H9 (cell line): ENCODE measurements around the gene ZNF660. TPM values are rescaled to one million over a fixed set of nuclear protein-coding genes. Genes with fewer than 3 reads are reported as not detected.
A peak's percentile ranks its signal among the peaks of the same experiment; 100 is the strongest.

ENCODE experiments used
- DNase-seq: peaks from one replicate; pipeline ENCODE4 v3.0.0-alpha.2; 2017
- H2AFZ ChIP-seq: one replicate; pipeline ENCODE4 v1.6.1; 2013; ENCODE audit warnings: mild to moderate bottlenecking, low read length, control low read depth, moderate library complexity
- H2AK5ac ChIP-seq: 2 replicates; pipeline ENCODE4 v1.6.1; 2013; ENCODE audit warnings: low read length, control low read depth, mixed read lengths; ENCODE audit not compliant: insufficient read length
- H2BK120ac ChIP-seq: one replicate; pipeline ENCODE4 v1.6.1; 2013; ENCODE audit warnings: low read depth, mild to moderate bottlenecking, low read length, control low read depth, inconsistent platforms; ENCODE audit not compliant: poor library complexity, severe bottlenecking
- H2BK12ac ChIP-seq: 2 replicates; pipeline ENCODE4 v1.6.1; 2013; ENCODE audit warnings: low read length, control low read depth, mixed read lengths, low read depth; ENCODE audit not compliant: insufficient read length
- H2BK15ac ChIP-seq: 2 replicates; pipeline ENCODE4 v1.6.1; 2013; ENCODE audit warnings: low read depth, low read length, control low read depth
- H2BK20ac ChIP-seq: one replicate; pipeline ENCODE4 v1.6.1; 2013; ENCODE audit warnings: low read depth, mild to moderate bottlenecking, low read length, control low read depth, inconsistent platforms; ENCODE audit not compliant: poor library complexity, severe bottlenecking
- H2BK5ac ChIP-seq: 2 replicates; pipeline ENCODE4 v1.6.1; 2013; ENCODE audit warnings: low read length, control low read depth, mixed read lengths; ENCODE audit not compliant: insufficient read length
- H3K14ac ChIP-seq: 2 replicates; pipeline ENCODE4 v1.6.1; 2013; ENCODE audit warnings: low read length, control low read depth; ENCODE audit not compliant: insufficient read depth
- H3K18ac ChIP-seq: 2 replicates; pipeline ENCODE4 v1.6.1; 2013; ENCODE audit warnings: low read depth, mild to moderate bottlenecking, mixed read lengths, low read length, control low read depth; ENCODE audit not compliant: insufficient read length
- H3K23ac ChIP-seq: 2 replicates; pipeline ENCODE4 v1.6.1; 2013; ENCODE audit warnings: low read length, control low read depth, mixed read lengths, low read depth; ENCODE audit not compliant: insufficient read length
- H3K23me2 ChIP-seq: 2 replicates; pipeline ENCODE4 v1.6.1; 2013; ENCODE audit warnings: low read depth, mild to moderate bottlenecking, mixed read lengths, low read length, control low read depth; ENCODE audit not compliant: insufficient read length, poor library complexity, severe bottlenecking
- H3K27ac ChIP-seq: 2 replicates; pipeline ENCODE4 v1.5.1; 2013; ENCODE audit warnings: low read length, control low read depth, mixed read lengths, low read depth; ENCODE audit not compliant: insufficient read length
- H3K27me3 ChIP-seq: 2 replicates; pipeline ENCODE4 v1.6.1; 2013; ENCODE audit warnings: low read length, control low read depth, inconsistent platforms; ENCODE audit not compliant: insufficient read depth
- H3K4ac ChIP-seq: 2 replicates; pipeline ENCODE4 v1.6.1; 2013; ENCODE audit warnings: low read depth, mild to moderate bottlenecking, control low read depth, inconsistent platforms, low read length, moderate library complexity
- H3K4me1 ChIP-seq: 2 replicates; pipeline ENCODE4 v1.6.1; 2013; ENCODE audit warnings: low read length, control low read depth, inconsistent platforms; ENCODE audit not compliant: insufficient read depth
- H3K4me2 ChIP-seq: 2 replicates; pipeline ENCODE4 v1.6.1; 2013; ENCODE audit warnings: low read length, control low read depth, mixed read lengths; ENCODE audit not compliant: insufficient read length, insufficient read depth
- H3K56ac ChIP-seq: 2 replicates; pipeline ENCODE4 v1.6.1; 2013; ENCODE audit warnings: low read depth, mild to moderate bottlenecking, mixed read lengths, low read length, control low read depth; ENCODE audit not compliant: insufficient read length
- H3K79me1 ChIP-seq: 2 replicates; pipeline ENCODE4 v1.6.1; 2013; ENCODE audit warnings: low read depth, mild to moderate bottlenecking, moderate library complexity, low read length, control low read depth, inconsistent platforms; ENCODE audit not compliant: insufficient read depth, poor library complexity, severe bottlenecking
- H3K79me2 ChIP-seq: 2 replicates; pipeline ENCODE4 v1.6.1; 2013; ENCODE audit warnings: low read length, control low read depth, inconsistent platforms; ENCODE audit not compliant: insufficient read depth
- H3K9ac ChIP-seq: 2 replicates; pipeline ENCODE4 v1.6.1; 2013; ENCODE audit warnings: low read length, control low read depth, mixed read lengths; ENCODE audit not compliant: insufficient read length; ENCODE audit errors: extremely low read depth
- H3K9me3 ChIP-seq: one replicate; pipeline ENCODE4 v1.6.1; 2013; ENCODE audit warnings: low read depth, low read length, inconsistent platforms; ENCODE audit not compliant: control insufficient read depth
- H3T11ph ChIP-seq: one replicate; pipeline ENCODE4 v1.6.1; 2013; ENCODE audit warnings: mild to moderate bottlenecking, low read length, control low read depth, inconsistent platforms
- H4K20me1 ChIP-seq: one replicate; pipeline ENCODE4 v1.6.1; 2013; ENCODE audit not compliant: control insufficient read depth, insufficient read length, insufficient read depth
- H4K5ac ChIP-seq: 2 replicates; pipeline ENCODE4 v1.6.1; 2013; ENCODE audit warnings: low read depth, mild to moderate bottlenecking, mixed read lengths, low read length, control low read depth; ENCODE audit not compliant: insufficient read length
- H4K8ac ChIP-seq: replicated peaks from 2 replicates; pipeline ENCODE4 v1.6.1; 2013; ENCODE audit warnings: low read length, control low read depth, mixed read lengths, low read depth; ENCODE audit not compliant: insufficient read length
- H4K91ac ChIP-seq: 2 replicates; pipeline ENCODE4 v1.6.1; 2013; ENCODE audit warnings: low read depth, mild to moderate bottlenecking, moderate library complexity, mixed read lengths, low read length, control low read depth; ENCODE audit not compliant: insufficient read length
- H3K27ac Mint-ChIP-seq, 3 experiments: 2 replicates in 2 of 3; 3 replicates in 1 of 3; pipeline ENCODE4 v1.8.0; 2020 to 2021; ENCODE audit warnings: mixed read lengths in 3 of 3, mild to moderate bottlenecking in 1 of 3, moderate library complexity in 1 of 3
- H3K27me3 Mint-ChIP-seq: 2 replicates; pipeline ENCODE4 v1.8.0; 2021; ENCODE audit warnings: low read depth, mild to moderate bottlenecking, moderate library complexity, mixed read lengths
- H3K36me3 Mint-ChIP-seq, 3 experiments: 2 replicates in 2 of 3; 3 replicates in 1 of 3; pipeline ENCODE4 v1.8.0; 2020 to 2021; ENCODE audit warnings: low read depth in 3 of 3, mixed read lengths in 3 of 3; ENCODE audit not compliant: insufficient read depth in 1 of 3
- H3K4me1 Mint-ChIP-seq, 2 experiments: 2 replicates each; pipeline ENCODE4 v1.8.0; 2020; ENCODE audit warnings: mixed read lengths in 2 of 2
- H3K4me3 Mint-ChIP-seq, 2 experiments: 2 replicates in 1 of 2; 3 replicates in 1 of 2; pipeline ENCODE4 v1.8.0; 2020 to 2021; ENCODE audit warnings: mild to moderate bottlenecking in 2 of 2, mixed read lengths in 2 of 2, moderate library complexity in 1 of 2
- H3K9me3 Mint-ChIP-seq, 2 experiments: 2 replicates in 1 of 2; 3 replicates in 1 of 2; pipeline ENCODE4 v1.8.0; 2020; ENCODE audit warnings: mild to moderate bottlenecking in 2 of 2, mixed read lengths in 2 of 2, moderate library complexity in 1 of 2
- CTCF ChIP-seq: fragments of 200-600 bp; sonication (generic); conservative IDR thresholded peaks from 3 replicates; pipeline ENCODE4 v1.8.0; 2021; ENCODE audit warnings: antibody characterized with exemption, mild to moderate bottlenecking
- WGBS: extraction: QIAGEN DNeasy Blood & Tissue Kit; methylation state at CpG from one replicate; pipeline ENCODE4 v1.1.7; 2013; ENCODE audit warnings: missing lambda C conversion rate, low lambda C conversion rate, mixed read lengths; ENCODE audit not compliant: insufficient read length; ENCODE audit errors: extremely low coverage; 5-methylcytosine and 5-hydroxymethylcytosine counted together
- total RNA-seq: library from RNA; stranded (reverse); gene quantifications from 2 replicates; pipeline ENCODE4 v1.2.1, GENCODE V29; 2021

ZNF660 gene
- total RNA-seq, 1 experiment from 2014 or later: 18.7 TPM

GRCh38 chr3:44647771-44648170 is 63.0 kb downstream of the ZNF660 start:
- TF ChIP-seq CTCF: no peak
- Histone ChIP-seq H2BK5ac (no peak overlapping the region), H3K27ac (no peak overlapping the region), H3K9ac (no peak overlapping the region), H4K20me1 (no peaks in the 10 kb centered on the region), H4K91ac (no peak overlapping the region), H2AK5ac (no peak overlapping the region), H3K9me3 (peaks cover 13% of the 10 kb centered on the region), H3K56ac (no peak overlapping the region), H3T11ph (no peak overlapping the region), H3K23ac (no peak overlapping the region), H3K27me3 (no peaks in the 10 kb centered on the region), H4K5ac (no peak overlapping the region), H3K14ac (no peak overlapping the region), H2BK12ac (no peak overlapping the region), H2BK20ac (no peak overlapping the region), H3K18ac (no peak overlapping the region), H2BK120ac (no peak overlapping the region), H4K8ac (no peak overlapping the region), H3K79me1 (no peaks in the 10 kb centered on the region), H3K23me2 (no peaks in the 10 kb centered on the region), H2BK15ac (no peak overlapping the region), H2AFZ (no peak overlapping the region), H3K79me2 (peaks cover 2% of the 10 kb centered on the region; the same call in 1 of the 2 replicates), H3K4ac (no peak overlapping the region), H3K4me1 (no peaks in the 10 kb centered on the region), H3K4me2 (no peak overlapping the region)
- Mint-ChIP-seq H3K4me1 (peaks cover 8% of the 10 kb centered on the region in 2 experiments), H3K27me3 (no peaks in the 10 kb centered on the region), H3K27ac (0 out of 7 replicates have a peak overlapping the region, but pooled peaks of 1 of the 3 experiments have one; percentile 5), H3K4me3 (peak overlapping the region; percentile 92 to 96), H3K9me3 (peaks cover 13 to 17% of the 10 kb centered on the region in 2 experiments), H3K36me3 (peaks cover 32 to 38% (median 33%) of the 10 kb centered on the region in 3 experiments)
- DNase-seq: no peak
- no CpG with 5 or more reads among the region's 1 CpG for WGBS
